Colonic mucosa (tissue), 4 donors: ENCODE data around the gene FHL2. TPM values are rescaled to one million over a fixed set of nuclear protein-coding genes. Genes with fewer than 3 reads are reported as not detected.
A peak's percentile ranks its signal among the peaks of the same experiment; 100 is the strongest.

ENCODE experiments used
- DNase-seq: peaks from one replicate; pipeline ENCODE4 v3.0.0-alpha.2; 2020
- H3K27ac ChIP-seq: fragments of 200-600 bp; one replicate; pipeline ENCODE4 v1.8.0; 2021
- H3K27me3 ChIP-seq: fragments of 200-600 bp; one replicate; pipeline ENCODE4 v1.8.0; 2021
- H3K36me3 ChIP-seq: fragments of 200-600 bp; one replicate; pipeline ENCODE4 v1.8.0; 2021
- H3K4me1 ChIP-seq: fragments of 200-600 bp; one replicate; pipeline ENCODE4 v1.8.0; 2021; ENCODE audit warnings: mild to moderate bottlenecking
- H3K4me3 ChIP-seq: fragments of 200-600 bp; one replicate; pipeline ENCODE4 v1.8.0; 2021
- H3K9ac ChIP-seq, 2 donors: one replicate each; pipeline ENCODE4 v1.7.0; 2013; ENCODE audit warnings: control low read depth in 2 of 2, low read depth in 2 of 2, low read length in 2 of 2
- H3K9me3 ChIP-seq: fragments of 200-600 bp; one replicate; pipeline ENCODE4 v1.8.0; 2021
- CTCF ChIP-seq: fragments of 200-600 bp; IDR thresholded peaks from one replicate; pipeline ENCODE4 v1.8.0; 2022; ENCODE audit warnings: antibody characterized with exemption, mild to moderate bottlenecking
- intact Hi-C: fragments of 100-400 bp; cut with DNase I; formaldehyde crosslinking; loops from one replicate; pipeline ENCODE4 v1.14.1; 2022
- total RNA-seq, 2 donors: library from RNA; stranded (reverse); fragmentation: NEBNext Ultra II Directional in 1 of 2; extraction: Animal tissue kit (Norgen Biotek cat#: 25700) in 1 of 2; gene quantifications; one replicate each; pipeline ENCODE4 v1.2.1, GENCODE V29; 2021
- donor health status: healthy.
- donor health status: DM: no; HTN: no; CAD: no.
- donor health status: DM: no; HTN: no; CAD: no.

The FHL2 gene
- total RNA-seq, 2 donors from 2014 or later: 103 to 212 TPM

GRCh38 chr2:105358593-105358992 lies 40.3 kb downstream of the FHL2 start:
- no peak for TF ChIP-seq CTCF
- Histone ChIP-seq H3K4me1 (no peaks in the 10 kb centered on the region), H3K27me3 (no peaks in the 10 kb centered on the region), H3K4me3 (no peak overlapping the region), H3K9me3 (no peaks in the 10 kb centered on the region), H3K9ac (no peak overlapping the region), H3K36me3 (peaks cover 25% of the 10 kb centered on the region), H3K27ac (no peak overlapping the region)
- intact Hi-C loops: no loop called here
- no peak for DNase-seq

GRCh38 chr2:105357122-105357521 lies 41.7 kb downstream of the FHL2 start:
- Histone ChIP-seq H3K4me3 (no peak overlapping the region), H3K4me1 (no peaks in the 10 kb centered on the region), H3K9me3 (no peaks in the 10 kb centered on the region), H3K27ac (no peak overlapping the region), H3K36me3 (peaks cover 17% of the 10 kb centered on the region), H3K9ac (no peak overlapping the region), H3K27me3 (no peaks in the 10 kb centered on the region)
- intact Hi-C loops: no loop called here
- no peak for TF ChIP-seq CTCF
- DNase-seq: no peak

GRCh38 chr2:105344704-105345345 lies 54.0 kb downstream of the FHL2 start:
- Histone ChIP-seq H3K9ac (no peak overlapping the region), H3K4me1 (no peaks in the 10 kb centered on the region), H3K4me3 (no peak overlapping the region), H3K36me3 (peaks cover 4% of the 10 kb centered on the region), H3K27me3 (no peaks in the 10 kb centered on the region), H3K27ac (no peak overlapping the region), H3K9me3 (no peaks in the 10 kb centered on the region)
- peak; percentile 37 for TF ChIP-seq CTCF
- no peak for DNase-seq
- intact Hi-C loops: loop anchor here (5.0 kb wide), 1 partner anchor 177 kb away; no protein-coding TSS in a partner anchor

DNA sequence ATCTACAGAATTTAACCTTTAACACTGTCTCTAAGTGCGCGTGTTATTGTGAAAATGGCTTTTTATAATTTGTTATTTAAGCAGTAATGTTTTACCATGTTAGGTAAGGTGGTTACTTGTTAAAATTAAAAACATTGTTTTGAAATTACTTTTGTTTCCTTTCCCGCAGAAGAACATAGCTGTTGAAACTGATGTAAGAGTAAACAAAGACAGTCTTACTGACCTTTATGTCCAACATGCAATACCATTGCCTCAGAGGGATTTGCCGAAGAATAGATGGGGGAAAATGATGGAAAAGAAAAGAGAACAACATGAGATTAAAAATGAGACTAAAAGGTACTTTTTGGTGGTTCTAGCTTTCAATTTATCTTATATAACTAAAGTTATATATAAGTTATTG lies 59.4 kb downstream of the FHL2 start:
- no peak for TF ChIP-seq CTCF
- no peak for DNase-seq
- intact Hi-C loops: no loop called here
- peaks cover 10% of the 10 kb centered on the region for H3K4me1 ChIP-seq
- no peaks in the 10 kb centered on the region for H3K36me3 ChIP-seq
- no peaks in the 10 kb centered on the region for H3K9me3 ChIP-seq
- no peaks in the 10 kb centered on the region for H3K27me3 ChIP-seq
- H3K4me3 ChIP-seq: no peak overlapping the region
- H3K9ac ChIP-seq: no peak overlapping the region
- H3K27ac ChIP-seq: no peak overlapping the region

- peak overlapping the region; percentile 68 to 92 for H3K9ac ChIP-seq
- TF ChIP-seq CTCF: no peak
- no peaks in the 10 kb centered on the region for H3K9me3 ChIP-seq
- no peaks in the 10 kb centered on the region for H3K27me3 ChIP-seq
- intact Hi-C loops: no loop called here
- no peak for DNase-seq
- peak overlapping the region; percentile 77 for H3K27ac ChIP-seq
- H3K36me3 ChIP-seq: no peaks in the 10 kb centered on the region
- peak overlapping the region; percentile 80 for H3K4me3 ChIP-seq
- peaks cover 10% of the 10 kb centered on the region for H3K4me1 ChIP-seq
These were observed 60.8 kb downstream of the FHL2 start for GRCh38 chr2:105338020-105338385.
